H1 (cell line): ENCODE measurements around the gene TEX9. TPM values are rescaled to one million over a fixed set of nuclear protein-coding genes. Genes with fewer than 3 reads are reported as not detected.

Experiments
- EP300 ChIP-seq, 2 experiments: IDR thresholded peaks; 1 replicate in 1 of 2; 2 replicates in 1 of 2; pipeline ENCODE4 v1.6.1; 2011 to 2012; ENCODE audit warnings: low read depth in 2 of 2, low read length in 2 of 2, mild to moderate bottlenecking in 2 of 2, borderline replicate concordance in 1 of 2, inconsistent platforms in 1 of 2, moderate library complexity in 1 of 2
- KDM4A ChIP-seq: IDR thresholded peaks from one replicate; pipeline ENCODE4 v1.7.1; 2012; ENCODE audit warnings: low read depth, mild to moderate bottlenecking, moderate library complexity, low read length, inconsistent platforms; ENCODE audit not compliant: severe bottlenecking
- MAFK ChIP-seq: IDR thresholded peaks from 2 replicates; pipeline ENCODE4 v1.6.1; 2012; ENCODE audit warnings: low read depth, mild to moderate bottlenecking, improper control_type of control experiment, low read length
- NANOG ChIP-seq: IDR thresholded peaks from 2 replicates; pipeline ENCODE4 v1.6.1; 2011; ENCODE audit warnings: low read length, low read depth, mild to moderate bottlenecking, inconsistent platforms; ENCODE audit not compliant: insufficient read depth, poor library complexity, severe bottlenecking
- NRF1 ChIP-seq: IDR thresholded peaks from 2 replicates; pipeline ENCODE4 v1.6.1; 2011; ENCODE audit warnings: mild to moderate bottlenecking, low read depth, low read length, improper control_type of control experiment
- POLR2AphosphoS5 ChIP-seq: IDR thresholded peaks from 2 replicates; pipeline ENCODE4 v1.6.1; 2011; ENCODE audit warnings: low read depth, low read length
- USF2 ChIP-seq: IDR thresholded peaks from 2 replicates; pipeline ENCODE4 v1.6.1; 2011; ENCODE audit warnings: low read length, improper control_type of control experiment
- polyA plus RNA-seq, 7 experiments: library from polyadenylated mRNA; depleted of rRNA in 3 of 7; stranded (reverse) in 5 of 7; unstranded in 2 of 7; fragments of >200 nt in 5 of 7; fragments of 200-250 nt in 2 of 7; gene quantifications; 1 replicate in 5 of 7; 2 replicates in 1 of 7; 4 replicates in 1 of 7; pipeline versions ENCODE4 v1.2.1 to v1.2.3, GENCODE V29; 2011 to 2013; ENCODE audit warnings: missing spikeins in 2 of 7, mixed read lengths in 2 of 7
- total RNA-seq: library from RNA; stranded (reverse); fragmentation: NEBNext Ultra II Directional; extraction: Animal tissue kit (Norgen Biotek cat#: 25700); gene quantifications from 2 replicates; pipeline ENCODE4 v1.2.1, GENCODE V29; 2021

The TEX9 gene
- total and polyA plus RNA-seq, 2 of the 8 experiments (the other 6 are each of a cell fraction or from before 2014, with no cell fraction given) = 3.4 to 12.3 TPM

GRCh38 chr15:56349554-56349953 lies 15.7 kb upstream of the TEX9 start (continued):
- TF ChIP-seq KDM4A (no peak), MAFK (no peak), NANOG (no peak), NRF1 (no peak), USF2 (no peak), POLR2AphosphoS5 (no peak), EP300 (IDR thresholded peaks at IDR 0.05; ENCODE audit: borderline replicate concordance in 1 of 2, low read depth in 2 of 2, low read length in 2 of 2) (no peak)
